ENCODE data around the gene CLCNKA.
"Not testable (repeated sequence)": the region's sequence is repeated elsewhere in the genome, so short reads cannot be mapped to it uniquely, and the experiment has no call there.

Gene CLCNKA

DNA sequence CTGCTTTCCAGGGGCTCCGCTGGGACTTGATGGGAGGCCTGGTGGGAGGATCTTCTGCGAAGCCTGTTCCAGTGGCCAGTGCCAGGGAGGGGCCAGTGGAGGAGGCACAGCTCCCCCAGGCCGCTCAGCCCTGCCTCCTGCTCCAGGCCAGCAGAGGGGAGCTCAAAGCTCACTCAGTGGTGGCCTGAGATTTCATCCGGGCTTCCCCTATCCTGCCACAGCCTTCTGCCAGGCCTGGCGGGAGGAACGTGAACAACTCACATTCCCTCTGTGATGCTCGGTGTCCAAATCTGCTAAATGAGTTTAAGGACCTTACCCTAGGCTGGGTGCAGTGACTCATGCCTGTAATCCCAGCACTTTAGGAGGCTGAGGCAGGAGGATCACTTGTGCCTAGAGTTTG, 25.0 kb downstream of the CLCNKA start:
- no peak for DNase-seq

DNA sequence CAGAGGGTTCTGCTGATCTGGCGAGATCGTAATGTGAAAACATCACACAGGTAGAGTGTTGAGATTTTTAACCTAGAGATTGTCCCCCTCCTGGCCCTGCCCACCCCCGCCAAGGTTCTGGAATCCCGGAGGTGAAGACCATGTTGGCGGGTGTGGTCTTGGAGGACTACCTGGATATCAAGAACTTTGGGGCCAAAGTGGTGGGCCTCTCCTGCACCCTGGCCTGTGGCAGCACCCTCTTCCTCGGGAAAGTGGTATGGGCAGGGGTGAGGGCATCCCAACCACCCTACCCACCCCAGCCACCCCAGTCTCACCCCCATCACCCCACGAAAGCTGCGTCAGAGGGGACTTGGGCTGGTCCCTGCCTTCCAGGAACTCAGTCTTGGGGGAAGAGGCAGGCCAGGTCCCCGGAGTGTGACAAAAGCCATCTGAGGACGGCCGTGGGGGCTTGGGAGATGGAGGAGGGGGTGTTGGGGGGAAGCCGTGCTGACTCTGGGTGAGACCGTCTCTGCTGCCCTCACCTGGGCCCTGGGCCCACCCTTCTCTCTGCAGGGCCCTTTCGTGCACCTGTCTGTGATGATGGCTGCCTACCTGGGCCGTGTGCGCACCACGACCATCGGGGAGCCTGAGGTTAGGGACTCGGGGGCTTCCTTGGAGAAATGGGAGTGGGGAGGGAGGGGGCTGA, 26.1 kb downstream of the CLCNKA start:
- DNase-seq, result no peak

GRCh38 chr1:16048573-16049189, 26.8 kb downstream of the CLCNKA start:
- DNase-seq, result no peak

- DNase-seq, result no peak
Measured at GRCh38 chr1:16050328-16050727, 28.5 kb downstream of the CLCNKA start.

DNA sequence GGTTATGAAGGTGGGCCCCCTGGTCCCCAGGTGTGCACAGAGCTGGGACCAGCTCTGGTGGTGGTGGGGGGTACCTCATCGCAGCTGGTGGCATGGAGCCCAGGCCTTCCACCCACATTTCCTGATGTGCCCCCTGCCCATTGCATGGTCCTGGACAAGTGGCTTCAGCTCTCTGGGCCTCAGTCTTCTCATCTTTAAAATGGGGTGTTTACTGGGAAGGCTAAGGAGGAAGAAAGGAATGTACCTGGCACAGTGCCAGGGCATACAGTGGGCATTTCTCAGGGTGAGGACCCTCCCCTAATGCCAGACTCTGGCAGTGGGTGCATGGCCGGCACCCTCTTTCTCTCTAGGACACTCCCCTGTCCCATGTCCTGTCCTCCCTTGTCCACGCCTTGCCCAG, 29.2 kb downstream of the CLCNKA start:
- DNase-seq, result no peak

DNA sequence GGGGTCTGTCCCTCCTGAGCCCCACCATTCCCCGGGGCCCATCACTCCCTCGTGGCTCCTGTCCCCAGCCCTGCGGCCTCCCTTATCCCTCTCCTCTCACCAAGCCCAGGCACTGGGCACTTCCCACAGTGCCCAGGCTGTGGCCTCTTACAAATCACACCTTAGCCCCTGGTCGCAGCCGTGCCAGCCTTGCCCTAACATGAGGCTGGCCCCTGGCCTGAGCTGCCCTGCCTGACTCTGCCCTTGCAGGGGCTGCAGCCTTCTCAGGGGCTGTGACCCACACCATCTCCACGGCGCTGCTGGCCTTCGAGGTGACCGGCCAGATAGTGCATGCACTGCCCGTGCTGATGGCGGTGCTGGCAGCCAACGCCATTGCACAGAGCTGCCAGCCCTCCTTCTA, 30.1 kb downstream of the CLCNKA start:
- DNase-seq, result not testable (repeated sequence)

DNA sequence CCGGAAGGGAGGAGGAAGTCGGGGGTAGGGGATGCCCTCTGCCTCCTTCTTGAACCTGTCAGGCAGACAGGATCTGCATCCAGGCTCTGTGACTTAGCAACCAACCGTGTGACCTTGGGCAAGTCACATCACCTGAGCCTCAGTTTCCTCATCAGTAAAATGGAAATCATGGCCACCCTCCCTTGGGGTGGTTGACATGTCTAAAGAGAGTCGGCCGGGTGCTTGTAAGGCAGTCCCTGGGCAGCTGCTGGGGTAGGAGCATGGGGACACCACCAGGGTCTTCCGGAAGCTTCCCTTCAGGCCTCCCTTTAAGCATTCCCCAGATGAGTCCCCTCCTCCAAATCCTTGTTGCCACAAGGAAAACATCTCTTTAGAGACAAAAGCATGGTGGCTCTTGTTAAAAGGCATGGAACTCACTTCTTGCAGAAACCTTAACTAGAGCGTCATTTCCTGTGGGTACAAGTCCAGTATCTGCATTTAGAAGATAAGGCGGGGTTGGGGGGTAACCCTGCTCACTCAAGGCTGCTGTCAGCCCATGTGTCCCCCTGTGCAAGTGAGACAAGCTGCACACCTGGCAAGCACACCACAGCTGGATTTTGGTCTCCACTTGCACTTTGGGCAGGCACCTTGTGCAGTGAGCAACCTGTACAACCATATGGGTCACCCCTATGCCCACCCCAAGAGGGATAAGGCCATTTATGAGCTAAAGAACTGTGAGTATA, 32.1 kb downstream of the CLCNKA start:
- DNase-seq, result no peak

DNA sequence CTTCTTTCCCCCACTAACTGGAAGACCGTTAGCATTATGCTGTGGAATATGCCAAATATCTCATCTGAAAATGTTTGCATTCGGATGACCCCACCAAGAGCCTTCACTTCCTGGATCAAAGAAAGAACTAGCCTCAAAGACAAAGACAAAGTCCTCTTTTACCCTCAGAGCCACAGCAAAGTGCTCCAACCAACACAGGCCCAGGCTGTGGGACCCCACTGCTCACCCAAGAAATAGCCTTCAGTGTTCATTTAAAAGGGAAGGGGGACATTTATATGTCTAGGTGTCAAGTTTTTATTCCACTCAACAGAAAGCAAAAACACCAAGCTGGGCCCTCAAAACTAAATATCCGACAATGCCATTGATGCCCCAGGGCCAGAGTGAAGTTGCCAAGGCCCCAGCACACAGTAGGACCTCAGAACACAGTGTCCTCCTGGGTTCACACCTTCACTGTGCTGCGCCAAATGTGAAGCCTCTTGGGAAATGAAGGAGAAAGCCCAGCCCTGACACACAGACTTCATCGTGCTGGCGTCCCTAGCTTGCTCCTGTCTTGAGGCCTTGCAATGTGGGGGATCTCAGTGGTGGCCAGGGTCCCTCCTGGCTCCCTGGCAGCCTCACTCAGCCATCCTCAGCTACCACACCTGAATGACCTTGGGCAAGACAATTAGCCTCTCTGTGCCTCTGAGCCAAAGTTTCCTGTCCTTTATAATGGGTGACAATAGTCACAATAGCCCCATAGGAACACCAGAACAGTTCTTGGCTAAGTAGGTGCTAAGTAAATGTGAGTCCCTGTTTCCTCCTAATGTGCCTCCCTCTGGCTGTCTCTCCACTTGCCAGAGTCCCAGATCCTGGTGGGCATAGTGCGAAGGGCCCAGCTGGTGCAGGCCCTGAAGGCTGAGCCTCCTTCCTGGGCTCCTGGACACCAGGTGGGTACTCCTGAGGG, 33.0 kb downstream of the CLCNKA start:
- no peak for DNase-seq

DNA sequence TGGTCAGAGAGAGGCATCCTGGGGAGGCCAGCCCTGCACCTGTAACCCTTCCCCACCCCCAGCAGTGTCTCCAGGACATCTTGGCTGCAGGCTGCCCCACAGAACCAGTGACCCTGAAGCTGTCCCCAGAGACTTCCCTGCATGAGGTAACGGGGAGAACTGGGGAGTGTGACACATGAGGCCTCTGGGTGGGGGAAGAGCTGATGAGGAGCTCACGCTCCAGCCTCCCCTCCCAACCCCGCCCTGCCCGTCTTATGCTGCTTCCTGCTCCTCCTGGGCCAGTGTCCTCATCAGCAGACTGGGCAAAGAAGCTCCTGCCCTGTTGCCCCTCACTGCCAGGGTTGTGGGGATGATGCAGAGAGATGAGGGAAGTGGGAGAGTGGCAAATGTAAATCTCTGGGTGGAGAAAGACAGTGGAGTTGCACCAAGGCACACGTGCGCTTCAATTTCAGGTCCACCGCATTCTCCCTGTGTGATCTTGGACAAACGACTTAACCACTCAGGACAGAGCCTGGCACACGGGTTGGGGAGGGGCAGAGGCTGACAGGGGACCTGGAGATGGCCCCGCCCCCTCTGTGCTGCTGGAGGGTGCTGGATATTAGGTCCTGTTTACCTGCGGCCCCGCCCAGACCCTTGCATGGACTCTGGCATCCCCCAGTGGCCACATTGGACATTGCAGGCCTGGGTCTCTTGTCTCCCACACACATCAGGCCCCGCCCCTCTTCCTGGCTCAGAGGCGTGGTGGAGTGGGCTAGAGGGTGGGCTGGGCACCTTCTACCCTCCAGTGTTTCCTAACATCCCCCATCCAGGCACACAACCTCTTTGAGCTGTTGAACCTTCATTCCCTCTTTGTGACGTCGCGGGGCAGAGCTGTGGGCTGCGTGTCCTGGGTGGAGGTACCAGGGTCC, 34.0 kb downstream of the CLCNKA start:
- DNase-seq, result no peak

GRCh38 chr1:16056521-16056912, 34.7 kb downstream of the CLCNKA start:
- DNase-seq, result not testable (repeated sequence)

- not testable (repeated sequence) for DNase-seq
Measured at GRCh38 chr1:16057314-16057915, 35.6 kb downstream of the CLCNKA start.

GRCh38 chr1:16058394-16059120, 36.7 kb downstream of the CLCNKA start:
- not testable (repeated sequence) for DNase-seq

GRCh38 chr1:16061266-16061665, 39.4 kb downstream of the CLCNKA start:
- no peak for DNase-seq

- not testable (repeated sequence) for DNase-seq
Measured at GRCh38 chr1:16061989-16062686, 40.3 kb downstream of the CLCNKA start.

DNA sequence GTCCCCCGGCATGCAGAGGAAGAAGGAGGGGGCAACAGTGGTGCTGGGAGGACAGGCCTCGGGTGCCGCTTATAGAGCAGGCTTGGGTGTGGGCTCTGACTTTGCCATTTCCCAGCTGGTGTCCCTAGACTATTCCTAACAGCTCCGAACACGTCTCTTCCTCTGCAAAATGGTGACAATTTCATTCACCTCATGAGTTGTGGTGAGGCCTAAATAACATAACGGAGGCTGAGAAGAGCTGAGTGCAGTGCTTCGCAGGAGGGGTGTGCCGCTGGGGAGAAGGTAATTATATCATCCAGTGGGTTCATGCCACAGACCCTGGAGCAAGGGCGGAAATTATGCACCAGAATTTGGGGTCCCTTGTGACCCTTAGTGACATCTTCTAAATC, 40.8 kb downstream of the CLCNKA start:
- DNase-seq, result not testable (repeated sequence)

GRCh38 chr1:16063226-16063829, 41.5 kb downstream of the CLCNKA start:
- no peak for DNase-seq

DNA sequence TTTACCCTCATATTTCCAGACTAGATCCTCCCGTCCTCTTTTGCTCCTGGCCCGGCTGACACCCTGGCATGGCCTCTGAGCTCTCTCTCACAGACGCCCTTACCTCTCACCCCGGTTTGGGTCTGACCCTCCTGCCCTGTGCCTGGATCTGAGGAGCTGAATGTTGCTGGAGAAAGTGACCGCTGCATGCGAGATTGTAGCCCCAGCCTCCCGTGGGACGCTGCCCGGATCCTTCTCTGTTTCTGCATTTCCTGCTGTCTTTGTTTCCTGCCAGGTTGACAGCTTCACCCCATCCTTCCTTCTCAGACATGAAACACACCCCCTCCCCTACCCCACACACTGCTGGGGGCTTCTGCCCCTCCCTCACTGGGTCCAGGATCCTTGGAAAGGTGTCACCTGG, 42.1 kb downstream of the CLCNKA start:
- no peak for DNase-seq

DNA sequence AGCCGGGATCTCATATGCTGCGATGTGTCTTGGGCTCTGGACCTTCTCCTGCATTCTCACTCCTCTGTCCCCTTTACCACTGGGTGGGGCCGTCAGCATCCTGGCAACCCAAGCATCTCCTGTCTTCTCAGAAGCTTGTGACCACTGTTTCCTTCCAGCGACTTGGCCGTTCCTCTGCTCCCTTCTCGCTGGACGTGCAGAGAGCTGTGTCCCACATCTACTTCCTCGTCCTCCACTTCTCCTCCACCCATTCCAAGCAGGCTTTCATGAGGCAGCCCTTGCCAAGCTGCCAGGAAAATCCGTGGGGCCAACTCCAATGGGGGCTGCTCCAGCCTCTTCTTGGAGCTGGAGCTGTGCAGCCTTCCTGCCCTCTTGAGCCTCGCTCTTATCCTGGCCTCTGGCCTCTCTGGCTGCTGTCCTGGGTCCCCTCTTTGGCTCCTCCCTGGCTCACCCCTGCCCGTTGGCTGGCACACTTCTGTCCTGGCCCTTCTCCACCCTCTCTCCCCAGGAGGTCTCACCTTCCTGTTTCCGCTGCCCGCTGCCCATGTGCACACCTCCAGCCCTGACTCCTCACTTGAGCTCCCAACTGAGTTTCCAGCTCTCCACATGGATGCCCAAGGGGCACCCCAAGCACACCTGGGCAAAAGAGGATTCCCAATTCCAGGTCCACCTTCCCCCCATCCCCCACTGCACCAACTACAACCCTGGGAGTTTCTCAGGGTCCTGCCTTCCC, 42.9 kb downstream of the CLCNKA start:
- no peak for DNase-seq

- no peak for DNase-seq
Measured at GRCh38 chr1:16065269-16065576, 43.4 kb downstream of the CLCNKA start.
